NCI-H345 treated with DMSO at 0.1 percent for 48 hours (cell line): ENCODE measurements around the gene COX6B1.
"Not testable (repeated sequence)": the region's sequence is repeated elsewhere in the genome, so short reads cannot be mapped to it uniquely, and the experiment has no call there.

Source experiments
- DNase-seq: peaks from one replicate; lab custom pipeline; 2025; ENCODE audit not compliant: unreplicated experiment; lab: John Stamatoyannopoulos, UW

The COX6B1 gene, protein sequence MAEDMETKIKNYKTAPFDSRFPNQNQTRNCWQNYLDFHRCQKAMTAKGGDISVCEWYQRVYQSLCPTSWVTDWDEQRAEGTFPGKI

GRCh38 chr19:35648017-35648961 is at the start of gene COX6B1:
TSS of gene COX6B1 (plus strand) at chr19:35648323. CDS start at chr19:35651244, 2,921 bp downstream.
- DNase-seq: peak; percentile 100

GRCh38 chr19:35601971-35602370 is 46.2 kb upstream of the COX6B1 start:
- DNase-seq: no peak

GRCh38 chr19:35604436-35604835 is 43.7 kb upstream of the COX6B1 start:
- DNase-seq: not testable (repeated sequence)

DNA sequence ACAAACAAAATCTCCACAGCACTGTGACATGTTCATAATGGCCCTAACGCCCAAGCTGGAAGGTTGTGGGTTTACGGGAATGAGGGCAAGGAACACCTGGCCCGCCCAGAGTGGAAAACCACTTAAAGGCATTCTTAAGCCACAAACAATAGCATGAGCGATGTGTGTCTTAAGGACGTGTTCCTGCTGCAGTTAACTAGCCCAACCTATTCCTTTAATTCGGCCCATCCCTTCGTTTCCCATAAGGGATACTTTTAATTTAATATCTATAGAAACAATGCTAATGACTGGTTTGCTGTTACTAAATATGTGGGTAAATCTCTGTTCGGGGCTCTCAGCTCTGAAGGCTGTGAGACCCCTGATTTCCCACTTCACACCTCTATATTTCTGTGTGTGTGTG is 41.0 kb upstream of the COX6B1 start:
- not testable (repeated sequence) for DNase-seq

DNA sequence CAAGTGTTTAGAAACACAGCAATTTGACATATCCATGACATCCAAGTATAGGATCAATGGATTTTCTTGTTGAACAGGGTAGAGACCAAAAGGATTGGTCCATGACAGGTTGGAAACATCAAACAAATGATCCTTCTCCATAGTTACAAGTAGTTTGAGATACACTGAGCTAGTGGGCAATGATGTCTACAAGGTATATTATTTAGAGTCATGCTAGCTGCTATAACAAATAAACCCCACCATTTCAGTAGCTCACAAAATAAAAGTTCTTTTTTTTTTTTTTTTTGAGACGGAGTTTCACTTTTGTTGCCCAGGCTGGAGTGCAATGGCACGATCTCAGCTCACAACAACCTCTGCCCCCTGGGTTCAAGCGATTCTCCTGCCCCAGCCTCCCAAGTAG is 40.5 kb upstream of the COX6B1 start:
- no peak for DNase-seq

GRCh38 chr19:35608251-35608650 is 39.9 kb upstream of the COX6B1 start:
- DNase-seq: no peak

GRCh38 chr19:35609851-35610353 is 38.2 kb upstream of the COX6B1 start:
- DNase-seq: no peak

DNA sequence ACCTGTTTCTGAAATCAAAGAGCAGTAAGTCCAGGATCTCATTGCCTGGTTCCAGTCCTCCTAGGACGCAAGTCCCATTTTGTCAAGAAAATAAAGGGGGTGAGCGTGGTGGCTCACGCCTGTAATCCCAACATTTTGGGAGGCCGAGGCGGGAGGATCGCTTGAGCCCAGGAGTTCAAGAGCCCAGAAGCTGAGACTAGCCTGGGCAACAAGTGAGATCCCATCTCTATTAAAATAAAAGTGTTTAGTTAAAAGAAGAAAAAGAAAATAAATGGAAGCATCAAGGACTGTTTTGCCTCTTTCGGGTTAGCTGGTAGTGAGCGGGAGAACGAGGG is 35.9 kb upstream of the COX6B1 start:
- no peak for DNase-seq

DNA sequence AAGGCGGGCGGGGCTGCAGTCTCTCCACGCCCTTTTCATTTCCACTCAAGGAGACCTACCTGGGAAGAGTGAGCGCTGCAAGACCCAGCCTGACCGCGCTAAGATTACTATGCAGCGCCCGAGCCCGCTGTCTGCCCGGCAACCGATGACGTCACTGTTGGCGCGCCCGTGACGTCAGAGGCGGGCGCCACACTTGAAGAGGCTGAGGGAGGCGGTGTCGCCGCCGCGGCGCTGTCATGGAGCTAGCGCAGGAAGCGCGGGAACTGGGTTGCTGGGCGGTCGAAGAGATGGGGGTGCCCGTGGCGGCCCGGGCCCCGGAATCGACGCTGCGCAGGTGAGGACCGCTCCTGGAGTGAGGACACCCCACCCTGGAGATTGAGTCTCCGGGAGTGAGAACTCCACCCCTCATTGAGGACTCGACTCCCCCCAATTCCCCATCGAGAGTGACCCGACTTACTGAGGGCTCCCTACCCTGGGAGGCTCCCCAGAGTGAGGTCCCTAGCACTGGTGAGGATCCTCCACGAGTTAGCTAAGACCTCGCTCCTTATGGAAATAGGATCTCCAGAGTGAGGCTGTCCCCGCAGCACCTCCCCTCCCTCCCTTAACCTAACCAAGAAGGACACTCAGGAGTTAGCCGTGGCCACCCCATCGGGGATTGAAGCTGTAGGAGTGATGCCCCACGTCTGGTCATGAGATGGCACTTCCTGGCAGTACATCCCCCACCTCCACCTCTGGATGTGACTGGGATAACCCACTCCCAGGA is 35.4 kb upstream of the COX6B1 start, which contains the start of gene HAUS5:
Gene HAUS5 (plus strand): TSS at position 177 of the 763 bp plus-strand sequence. CDS start 60 bp downstream, at position 237.
- DNase-seq: peak; percentile 98

- DNase-seq: no peak
Measured at GRCh38 chr19:35613574-35613973, 34.5 kb upstream of the COX6B1 start.

- DNase-seq: no peak
Measured at GRCh38 chr19:35615036-35615435, 33.1 kb upstream of the COX6B1 start.

DNA sequence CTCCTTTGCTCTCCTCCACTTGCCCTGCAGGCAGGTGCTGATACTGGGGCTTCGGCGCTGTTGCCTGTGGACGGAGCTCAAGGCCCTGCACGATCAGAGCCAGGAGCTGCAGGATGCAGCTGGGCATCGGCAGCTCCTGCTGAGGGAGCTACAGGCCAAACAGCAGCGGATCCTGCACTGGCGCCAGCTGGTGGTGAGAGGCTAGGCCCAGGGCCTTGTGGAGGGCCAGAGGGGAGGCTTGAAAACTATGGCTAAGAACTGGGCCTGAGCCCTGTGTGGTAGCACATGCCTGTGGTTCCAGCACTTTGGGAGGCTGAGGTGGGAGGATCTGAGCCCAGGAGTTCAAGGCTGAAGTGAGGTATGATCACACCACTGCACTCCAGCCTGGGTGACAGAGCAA is 29.3 kb upstream of the COX6B1 start:
- DNase-seq: no peak

- DNase-seq: no peak
Measured at GRCh38 chr19:35619290-35619923, 28.7 kb upstream of the COX6B1 start.

- DNase-seq: no peak
Measured at GRCh38 chr19:35620001-35620400, 28.1 kb upstream of the COX6B1 start.

DNA sequence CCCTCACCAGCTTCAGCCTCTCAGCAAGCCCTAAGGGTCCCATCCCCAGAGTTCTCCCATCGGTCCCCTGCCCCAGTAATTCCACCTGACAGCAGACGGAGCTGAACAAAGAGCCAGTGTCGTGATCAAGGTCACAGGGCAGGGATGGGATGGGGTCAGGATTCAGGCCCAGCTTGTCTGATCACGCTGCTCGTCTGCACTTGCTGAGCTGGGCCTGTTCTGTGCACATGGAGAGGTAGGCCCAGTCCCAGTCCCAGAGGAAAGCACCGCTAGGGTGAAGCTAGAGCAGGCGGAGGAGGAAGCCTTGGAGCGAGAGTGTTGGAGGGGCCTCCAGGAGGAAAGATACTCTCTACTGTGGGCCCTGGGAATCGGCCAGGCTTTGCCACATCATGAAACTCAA is 26.4 kb upstream of the COX6B1 start:
- DNase-seq: no peak

DNA sequence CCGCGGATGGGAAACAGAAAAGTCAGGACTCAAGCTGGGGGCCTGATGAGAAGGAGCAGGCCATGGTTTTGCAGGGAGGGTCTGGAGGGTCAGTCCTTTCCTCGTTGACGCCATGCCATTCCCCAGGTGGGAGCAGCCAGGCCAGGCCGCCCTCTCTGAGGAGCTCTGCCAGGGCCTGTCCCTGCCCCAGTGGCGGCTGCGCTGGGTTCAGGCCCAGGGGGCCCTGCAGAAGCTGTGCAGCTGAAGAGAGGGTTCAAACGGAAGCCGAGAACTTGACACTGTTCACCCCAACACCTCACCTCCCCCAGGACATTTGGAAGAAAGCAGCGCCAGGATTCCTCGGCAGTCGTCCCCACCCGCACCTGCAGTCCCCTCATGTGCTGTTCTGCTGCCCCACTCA is 25.4 kb upstream of the COX6B1 start:
- no peak for DNase-seq

- DNase-seq: no peak
Measured at GRCh38 chr19:35623327-35624010, 24.7 kb upstream of the COX6B1 start.

GRCh38 chr19:35628264-35628564 is 19.9 kb upstream of the COX6B1 start:
- DNase-seq: no peak

DNA sequence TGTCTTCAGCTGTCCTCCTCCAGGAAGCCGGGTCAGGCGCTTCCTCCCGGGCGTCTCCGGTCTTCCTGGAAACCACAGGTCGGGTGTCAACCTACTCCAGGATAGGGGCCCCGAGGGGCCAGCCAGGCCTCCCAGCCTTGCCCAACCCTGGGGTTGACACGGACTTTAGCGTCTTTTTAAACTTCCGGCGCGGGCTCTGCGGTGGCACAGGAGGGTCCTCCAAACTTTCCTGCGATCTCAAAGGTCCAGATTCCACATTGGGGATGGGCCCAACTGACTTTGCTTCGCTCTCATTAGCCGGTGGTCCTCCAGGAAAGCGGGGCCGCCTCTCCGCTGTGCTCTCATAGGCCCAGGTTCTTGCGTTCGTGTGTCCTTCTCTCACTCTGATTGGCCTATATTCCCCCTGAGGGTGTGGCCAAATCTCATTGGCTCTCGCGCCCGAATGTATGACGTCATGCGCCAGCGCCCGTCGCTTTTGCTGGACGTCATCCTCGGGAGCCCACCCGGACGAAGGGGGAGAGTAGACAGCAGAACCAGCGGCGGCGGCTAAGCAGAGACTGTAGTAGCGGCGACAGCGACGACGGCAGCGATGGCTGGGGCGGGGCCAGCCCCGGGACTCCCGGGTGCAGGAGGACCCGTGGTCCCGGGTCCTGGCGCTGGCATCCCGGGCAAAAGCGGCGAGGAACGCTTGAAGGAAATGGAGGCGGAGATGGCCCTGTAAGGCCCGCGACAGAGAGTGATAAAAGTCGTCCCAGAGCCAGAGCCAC is 19.4 kb upstream of the COX6B1 start, which contains the start of gene RBM42:
Gene RBM42 (plus strand): TSS at position 472 of the 767 bp plus-strand sequence. CDS start 118 bp downstream, at position 590.
- DNase-seq: peak; percentile 100

GRCh38 chr19:35629332-35629633 is 18.8 kb upstream of the COX6B1 start:
- DNase-seq: no peak
